Nephron progenitor cell (in vitro differentiated cells): ENCODE measurements around the gene OR7C1.

Experiments
- DNase-seq: peaks from one replicate; pipeline ENCODE4 v3.0.0; 2021
- H3K27ac Mint-ChIP-seq: 2 replicates; pipeline ENCODE4 v1.8.0; 2021; ENCODE audit warnings: mild to moderate bottlenecking, moderate library complexity, mixed read lengths
- H3K27me3 Mint-ChIP-seq: 2 replicates; pipeline ENCODE4 v1.8.0; 2021; ENCODE audit warnings: mild to moderate bottlenecking, low read depth, mixed read lengths; ENCODE audit not compliant: poor library complexity
- H3K36me3 Mint-ChIP-seq: 2 replicates; pipeline ENCODE4 v1.8.0; 2021; ENCODE audit warnings: low read depth, mixed read lengths
- H3K4me1 Mint-ChIP-seq: 2 replicates; pipeline ENCODE4 v1.8.0; 2021; ENCODE audit warnings: mixed read lengths
- H3K4me3 Mint-ChIP-seq: 2 replicates; pipeline ENCODE4 v1.8.0; 2021; ENCODE audit warnings: mild to moderate bottlenecking, moderate library complexity, mixed read lengths
- H3K9me3 Mint-ChIP-seq: 2 replicates; pipeline ENCODE4 v1.8.0; 2021; ENCODE audit warnings: mild to moderate bottlenecking, moderate library complexity, mixed read lengths
- CTCF ChIP-seq: fragments of 200-600 bp; sonication (generic); IDR thresholded peaks from 2 replicates; pipeline ENCODE4 v1.5.0; 2021; ENCODE audit warnings: antibody characterized with exemption

The OR7C1 gene

GRCh38 chr19:14817052-14817451, 17.9 kb downstream of the OR7C1 start:
- no peak for DNase-seq
- no peak for TF ChIP-seq CTCF

GRCh38 chr19:14814982-14815652, 19.9 kb downstream of the OR7C1 start:
- no peak for DNase-seq
- H3K4me1 Mint-ChIP-seq = no peaks in the 10 kb centered on the region
- peaks cover 2% of the 10 kb centered on the region for H3K27me3 Mint-ChIP-seq
- H3K27ac Mint-ChIP-seq = no peak overlapping the region
- peaks cover 68% of the 10 kb centered on the region for H3K9me3 Mint-ChIP-seq
- no peaks in the 10 kb centered on the region for H3K36me3 Mint-ChIP-seq
- no peak overlapping the region for H3K4me3 Mint-ChIP-seq
- TF ChIP-seq CTCF = no peak

More at GRCh38 chr19:14817052-14817451, 17.9 kb downstream of the OR7C1 start:
- no peak overlapping the region for H3K4me3 Mint-ChIP-seq
- H3K27me3 Mint-ChIP-seq = peaks cover 6% of the 10 kb centered on the region
- H3K4me1 Mint-ChIP-seq = no peaks in the 10 kb centered on the region
- H3K36me3 Mint-ChIP-seq = no peaks in the 10 kb centered on the region
- no peak overlapping the region for H3K27ac Mint-ChIP-seq
- H3K9me3 Mint-ChIP-seq = peaks cover 77% of the 10 kb centered on the region

GRCh38 chr19:14809272-14810057, 25.5 kb downstream of the OR7C1 start:
- Mint-ChIP-seq H3K9me3 (peaks cover 33% of the 10 kb centered on the region), H3K27me3 (no peaks in the 10 kb centered on the region), H3K4me3 (no peak overlapping the region), H3K36me3 (no peaks in the 10 kb centered on the region), H3K4me1 (no peaks in the 10 kb centered on the region), H3K27ac (no peak overlapping the region)
- no peak for DNase-seq
- TF ChIP-seq CTCF = no peak

- H3K27me3 Mint-ChIP-seq = peaks cover 4% of the 10 kb centered on the region
- H3K4me3 Mint-ChIP-seq = no peak overlapping the region
- TF ChIP-seq CTCF = no peak
- H3K36me3 Mint-ChIP-seq = no peaks in the 10 kb centered on the region
- no peak for DNase-seq
- H3K9me3 Mint-ChIP-seq = peaks cover 40% of the 10 kb centered on the region
- no peak overlapping the region for H3K27ac Mint-ChIP-seq
- no peaks in the 10 kb centered on the region for H3K4me1 Mint-ChIP-seq
These were observed 30.2 kb downstream of the OR7C1 start for GRCh38 chr19:14804765-14805164.

GRCh38 chr19:14798760-14799159, 36.2 kb downstream of the OR7C1 start:
- peaks cover 54% of the 10 kb centered on the region for H3K9me3 Mint-ChIP-seq
- TF ChIP-seq CTCF = no peak
- no peak overlapping the region for H3K27ac Mint-ChIP-seq
- DNase-seq = no peak
- H3K27me3 Mint-ChIP-seq = peaks cover 4% of the 10 kb centered on the region
- no peaks in the 10 kb centered on the region for H3K36me3 Mint-ChIP-seq
- H3K4me1 Mint-ChIP-seq = no peaks in the 10 kb centered on the region
- no peak overlapping the region for H3K4me3 Mint-ChIP-seq
